HG02840 (cell line): ENCODE data around the gene NOS1AP.
"Not testable (repeated sequence)": the region's sequence is repeated elsewhere in the genome, so short reads cannot be mapped to it uniquely, and the experiment has no call there.

ENCODE experiments used
- ATAC-seq: cut with Tn5 transposase; IDR thresholded peaks from one replicate; pipeline ENCODE4 v1.9.1; 2021; ENCODE audit warnings: mild to moderate bottlenecking, moderate library complexity, moderate number of reproducible peaks; ENCODE audit not compliant: unreplicated experiment, low FRiP score

Gene NOS1AP

DNA sequence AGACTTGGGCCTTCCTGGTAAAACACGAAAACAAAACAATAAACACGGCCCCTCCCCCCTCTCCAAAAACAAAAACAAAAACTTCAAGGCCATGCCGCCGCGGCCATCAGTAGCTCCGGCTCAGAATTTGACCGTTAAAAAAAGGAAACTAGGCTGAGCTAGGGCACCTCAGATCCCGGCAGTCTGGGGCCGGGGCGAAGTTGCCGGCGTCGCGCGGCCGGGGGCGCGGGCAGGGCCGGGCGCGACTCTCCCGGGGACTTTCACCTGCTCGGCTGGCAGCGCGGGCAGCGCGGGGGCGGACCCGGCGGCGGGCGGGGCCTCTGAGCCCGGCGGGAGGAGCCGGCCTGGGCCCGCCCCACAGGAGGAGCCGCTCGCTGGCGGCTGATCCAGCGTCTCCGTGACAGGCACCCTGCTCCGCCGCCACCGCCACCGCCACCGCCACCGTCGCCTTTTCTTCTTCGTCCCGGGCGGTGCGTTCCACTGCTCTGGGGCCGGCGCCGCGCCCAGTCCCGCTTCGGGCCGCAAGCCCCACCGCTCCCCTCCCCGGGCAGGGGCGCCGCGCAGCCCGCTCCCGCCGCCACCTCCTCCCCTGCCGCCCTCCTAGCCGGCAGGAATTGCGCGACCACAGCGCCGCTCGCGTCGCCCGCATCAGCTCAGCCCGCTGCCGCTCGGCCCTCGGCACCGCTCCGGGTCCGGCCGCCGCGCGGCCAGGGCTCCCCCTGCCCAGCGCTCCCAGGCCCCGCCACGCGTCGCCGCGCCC is at the start of gene NOS1AP:
TSS of gene NOS1AP (plus strand) at position 358 of the 760 bp plus-strand sequence. CDS start 487 bp downstream, outside the sequence.
- peak; percentile 87 for ATAC-seq

DNA sequence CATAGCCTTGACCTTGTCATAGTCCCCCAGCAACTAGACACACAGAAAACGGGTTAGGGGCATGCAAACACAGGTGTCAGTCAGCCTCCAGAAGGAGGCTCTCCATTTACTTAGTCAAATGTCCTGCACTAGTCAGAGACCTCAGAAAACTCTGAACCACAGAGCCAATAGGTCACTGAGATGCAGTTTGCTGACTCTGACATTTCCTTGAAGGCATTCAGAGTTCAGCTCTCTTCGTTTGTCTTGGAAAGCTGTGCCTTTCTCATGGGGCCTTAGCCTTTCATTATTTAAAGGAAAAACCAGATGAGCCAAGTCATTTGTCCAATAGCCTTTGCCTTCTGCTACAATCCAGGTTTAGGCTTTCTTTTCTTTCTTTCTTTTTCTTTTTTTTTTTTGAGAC is 49.3 kb upstream of the NOS1AP start:
- no peak for ATAC-seq

DNA sequence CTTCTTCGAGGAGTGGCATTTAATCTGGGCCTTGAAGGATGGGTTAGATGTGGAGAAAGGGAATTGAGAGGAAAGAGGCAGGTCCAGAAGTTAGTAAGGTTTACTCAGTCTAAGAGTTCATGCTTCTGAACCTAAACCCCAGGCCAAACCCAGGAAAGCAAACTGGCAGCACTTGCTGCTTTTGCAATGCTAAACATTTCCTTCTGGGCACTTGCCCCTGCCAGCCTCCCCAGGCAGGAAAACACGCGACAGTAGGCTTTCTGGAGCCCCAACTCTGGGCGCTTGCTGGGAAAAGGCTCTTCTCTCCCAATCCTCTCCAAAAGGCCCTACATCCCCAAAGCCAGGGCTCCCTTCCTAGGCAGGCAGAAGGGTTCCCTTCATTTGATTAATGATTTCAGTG is 48.4 kb upstream of the NOS1AP start:
- no peak for ATAC-seq

DNA sequence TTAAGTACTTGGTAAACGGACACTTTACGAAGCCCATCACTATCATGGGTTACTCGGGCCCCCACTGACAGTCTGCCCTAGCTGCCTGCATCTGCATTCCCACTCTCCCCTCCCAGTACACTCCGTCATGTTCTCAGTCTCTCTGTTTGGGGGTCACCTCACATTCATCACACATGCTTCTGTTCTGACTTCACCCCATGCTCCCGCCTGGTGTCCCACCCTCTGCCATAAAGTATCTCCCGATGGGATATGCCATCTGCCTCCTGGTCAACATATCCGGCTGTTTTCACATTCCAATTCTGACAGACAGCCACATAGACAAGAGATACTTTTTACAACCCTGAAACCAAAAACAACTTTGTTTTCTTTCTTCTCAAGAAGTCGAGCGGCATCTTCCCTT is 46.9 kb upstream of the NOS1AP start:
- no peak for ATAC-seq

DNA sequence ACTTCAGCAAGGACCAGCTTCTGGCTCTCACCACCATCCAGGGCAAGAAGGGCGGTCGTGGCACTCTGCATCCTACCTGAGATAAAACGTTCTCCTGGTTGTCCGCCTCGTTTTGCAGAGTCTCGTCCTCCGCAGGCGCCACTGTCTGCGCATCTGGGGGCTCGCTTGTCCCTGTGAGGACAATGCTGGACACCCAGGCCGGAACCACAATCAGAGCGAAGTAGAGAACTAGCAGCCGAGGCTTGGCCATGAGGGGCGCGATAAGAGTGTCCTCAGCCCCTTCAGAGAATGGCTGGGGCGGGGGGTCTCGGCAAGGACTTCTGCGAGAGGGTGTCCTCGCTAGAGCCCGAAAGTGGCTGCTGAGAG is 46.3 kb upstream of the NOS1AP start:
- no peak for ATAC-seq

DNA sequence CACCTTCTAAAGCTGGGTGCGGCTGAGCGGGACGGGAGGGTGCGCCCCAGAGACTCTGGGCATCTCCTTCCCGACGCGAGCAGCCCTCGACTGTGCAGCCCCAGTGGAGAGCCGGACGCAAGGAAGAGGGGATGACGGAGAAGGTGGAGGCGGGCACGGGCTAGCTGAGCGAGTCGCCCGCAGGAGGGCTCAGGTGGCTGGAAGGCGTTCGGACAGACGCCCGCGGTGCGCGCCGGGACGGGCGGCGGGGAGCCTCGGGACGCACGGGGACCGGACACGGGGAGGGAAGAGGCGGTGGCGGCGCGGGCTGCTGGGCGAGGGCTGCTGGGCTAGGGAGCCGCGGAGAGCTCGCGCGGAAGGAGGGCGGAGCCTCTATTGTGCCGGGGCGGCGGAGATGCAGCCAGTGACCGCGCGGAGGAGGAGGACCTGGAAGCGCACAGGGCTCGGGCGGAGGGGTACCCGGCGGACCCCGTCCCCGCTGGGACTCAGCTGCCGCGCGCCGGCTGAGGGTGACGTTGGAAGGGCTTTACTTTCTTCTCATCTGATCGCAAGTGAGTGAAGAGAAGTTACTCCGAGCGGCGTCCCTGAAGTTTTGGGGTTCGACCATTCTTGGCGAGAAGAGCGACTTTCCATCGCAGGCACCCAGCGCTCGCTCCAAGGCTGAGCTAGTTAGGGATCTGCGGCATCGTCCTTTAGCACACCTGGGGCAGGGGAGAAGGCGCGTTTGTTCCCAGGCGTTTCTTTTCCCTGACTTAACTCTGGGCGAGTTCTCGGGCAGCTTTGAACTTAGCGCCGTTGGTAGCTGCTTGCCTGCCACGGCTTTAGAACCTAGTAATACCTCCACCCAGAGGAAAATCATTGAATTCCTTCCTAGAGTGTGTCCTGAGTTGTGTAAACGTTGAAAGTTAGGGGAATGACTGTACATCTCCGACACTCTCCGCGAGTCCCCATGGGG is 45.7 kb upstream of the NOS1AP start, which contains the start of gene OLFML2B:
TSS of gene OLFML2B (minus strand) at position 323 of the 955 bp plus-strand sequence. CDS start 439 bp downstream, outside the sequence.
- no peak for ATAC-seq

DNA sequence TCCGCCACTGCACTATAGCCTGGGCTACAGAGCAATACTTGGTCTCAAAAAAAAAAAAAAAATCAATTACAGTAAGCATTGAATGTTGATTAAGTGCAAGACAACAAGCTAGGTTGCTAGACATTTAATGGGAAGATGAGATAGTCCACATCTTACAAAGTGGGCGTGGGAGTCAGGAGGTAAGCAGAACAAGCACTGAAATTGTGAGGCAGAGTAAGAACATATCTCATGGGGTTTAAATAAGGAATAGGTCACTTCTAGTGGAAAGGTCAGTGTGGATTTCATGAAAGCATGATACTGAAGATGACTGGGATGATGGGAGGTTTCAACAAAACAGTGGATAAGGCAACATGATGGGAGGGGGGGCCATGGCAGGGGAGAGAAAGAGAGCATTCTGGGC is 44.0 kb upstream of the NOS1AP start:
- ATAC-seq: no peak

DNA sequence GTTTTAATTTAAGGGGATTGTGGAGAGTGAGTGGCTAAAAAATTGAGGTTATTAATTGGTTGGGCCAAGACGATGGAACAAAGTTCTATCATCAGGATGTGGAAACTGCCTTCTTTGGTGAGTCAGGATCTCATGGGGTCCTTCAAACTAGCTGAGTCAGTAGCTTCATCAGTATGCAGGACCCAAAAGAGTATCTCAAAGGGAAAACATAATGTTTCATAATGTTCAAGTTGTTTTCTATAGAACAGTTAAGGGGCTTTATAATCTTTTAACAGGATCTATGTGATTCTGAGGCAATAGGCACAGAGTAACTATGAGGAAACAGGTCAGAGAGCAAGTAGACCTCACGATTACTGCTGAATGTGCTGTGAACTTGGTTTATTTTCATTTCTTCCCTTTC is 42.6 kb upstream of the NOS1AP start:
- no peak for ATAC-seq

DNA sequence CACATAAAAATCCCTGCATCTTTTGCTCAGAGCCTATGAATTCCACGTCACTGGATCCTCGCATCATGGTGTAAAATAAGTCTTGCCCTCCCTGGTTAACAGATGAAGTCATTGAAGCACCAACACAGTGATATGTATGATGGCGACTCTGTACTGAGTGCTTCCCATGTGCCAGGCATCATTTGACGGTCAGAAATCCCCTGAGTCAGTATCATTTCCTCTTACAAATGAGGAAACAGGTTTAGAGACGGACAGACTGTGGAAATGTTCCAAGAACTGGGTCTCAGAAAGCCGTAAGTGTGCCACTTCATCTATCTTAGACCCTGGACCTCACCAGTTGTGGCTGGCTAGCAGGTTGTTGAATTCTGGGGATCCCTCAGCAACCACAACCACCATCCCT is 40.8 kb upstream of the NOS1AP start:
- ATAC-seq: no peak

DNA sequence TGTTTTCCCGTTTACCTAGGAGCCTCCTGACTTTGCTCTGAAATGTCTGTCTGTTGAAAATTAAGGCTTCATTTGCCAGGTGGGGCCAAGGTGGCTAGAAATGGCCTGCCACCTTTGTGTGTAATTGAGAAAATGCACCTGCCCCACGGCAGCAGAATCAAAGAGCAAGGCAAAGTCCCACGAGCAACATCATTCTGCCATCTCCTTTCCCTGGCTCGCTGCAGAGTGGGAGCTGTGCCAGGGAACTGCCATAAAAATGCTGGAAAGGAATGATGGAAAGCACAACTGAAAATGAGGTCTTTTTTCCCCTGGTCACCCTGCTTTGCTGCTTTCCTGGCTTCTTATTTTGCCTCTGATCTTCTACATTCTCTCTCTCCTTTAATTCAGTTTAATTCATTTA is 40.3 kb upstream of the NOS1AP start:
- no peak for ATAC-seq

DNA sequence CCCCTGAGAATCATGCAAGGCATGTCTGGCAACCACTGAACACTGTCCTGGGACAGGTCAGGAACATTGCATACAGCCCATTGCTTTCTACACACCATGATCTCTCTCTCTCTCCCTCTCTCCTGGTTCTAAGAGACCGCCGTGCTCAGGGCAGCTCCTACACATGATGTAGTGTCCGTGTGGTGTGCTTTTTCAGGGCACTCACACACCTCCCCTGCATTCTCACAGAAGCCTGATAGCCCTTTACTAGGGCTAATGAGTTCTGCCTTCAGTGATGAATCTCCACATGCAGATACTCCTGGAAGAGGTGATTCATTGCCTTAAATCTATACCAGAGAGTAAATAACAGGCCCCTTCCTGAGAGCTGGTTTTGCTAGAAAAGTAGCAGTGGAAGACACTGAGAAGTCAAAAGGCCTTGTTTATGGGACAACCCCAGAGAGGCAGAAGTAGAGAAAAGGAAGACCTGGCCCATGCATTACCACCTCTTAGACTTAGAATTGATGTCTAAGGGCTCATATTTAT is 38.7 kb upstream of the NOS1AP start:
- no peak for ATAC-seq

DNA sequence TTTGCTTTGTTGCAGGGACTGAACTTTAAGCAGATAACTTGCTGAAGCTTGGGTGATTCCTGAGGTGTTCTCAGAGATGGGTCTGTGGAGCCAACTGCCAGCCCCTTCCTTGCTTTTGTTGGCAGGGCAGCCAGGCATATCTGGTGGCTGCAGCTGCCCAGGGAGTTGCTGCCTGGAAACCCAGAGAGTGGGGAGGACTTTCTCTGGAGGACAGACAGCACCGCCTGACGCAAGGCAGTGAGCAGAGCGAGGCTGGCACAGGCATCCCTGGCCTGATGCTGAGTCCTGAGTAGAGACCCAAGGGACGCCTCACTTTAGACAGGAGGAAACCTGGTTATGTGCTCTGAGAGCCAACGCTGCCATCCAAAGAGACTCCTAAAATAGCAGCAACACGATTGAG is 36.1 kb upstream of the NOS1AP start:
- ATAC-seq: no peak

DNA sequence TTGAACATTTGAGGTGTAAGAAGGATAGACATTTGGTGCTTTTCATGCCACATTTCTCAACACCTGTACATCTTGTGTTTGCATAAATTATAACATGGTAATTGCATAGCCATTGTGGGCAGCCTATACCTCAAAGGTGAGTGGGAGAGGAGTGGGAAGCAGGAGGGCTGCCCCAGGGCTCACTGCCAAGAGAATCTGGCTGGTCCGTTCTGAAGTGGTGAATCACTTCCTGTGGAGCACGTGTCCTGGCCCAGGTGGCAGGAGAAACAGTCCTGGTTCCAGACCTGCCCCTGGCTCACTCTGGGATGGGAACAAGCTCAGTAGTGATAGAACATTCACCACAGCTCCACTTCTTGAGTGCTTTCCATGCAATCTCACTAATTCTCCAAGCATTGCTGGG is 34.2 kb upstream of the NOS1AP start:
- no peak for ATAC-seq

DNA sequence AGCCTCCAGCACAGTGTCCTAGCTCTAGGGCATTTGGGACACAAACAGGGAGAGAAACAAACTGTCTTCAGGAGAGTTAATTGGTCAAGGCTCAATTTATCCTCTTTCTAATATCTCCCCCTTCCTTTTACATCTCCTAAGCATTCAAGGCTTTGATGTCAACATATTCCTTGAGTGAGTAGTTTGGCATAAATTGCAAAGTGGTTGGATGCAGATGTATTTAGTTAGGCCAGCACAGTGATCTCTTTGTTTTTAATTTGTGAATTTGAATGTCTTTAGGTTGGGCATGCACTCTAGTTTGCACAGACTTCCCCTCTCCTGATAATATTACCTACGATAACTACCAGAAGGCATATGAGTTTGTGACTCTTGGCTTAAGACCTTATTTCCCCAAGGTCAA is 33.3 kb upstream of the NOS1AP start:
- ATAC-seq: no peak

DNA sequence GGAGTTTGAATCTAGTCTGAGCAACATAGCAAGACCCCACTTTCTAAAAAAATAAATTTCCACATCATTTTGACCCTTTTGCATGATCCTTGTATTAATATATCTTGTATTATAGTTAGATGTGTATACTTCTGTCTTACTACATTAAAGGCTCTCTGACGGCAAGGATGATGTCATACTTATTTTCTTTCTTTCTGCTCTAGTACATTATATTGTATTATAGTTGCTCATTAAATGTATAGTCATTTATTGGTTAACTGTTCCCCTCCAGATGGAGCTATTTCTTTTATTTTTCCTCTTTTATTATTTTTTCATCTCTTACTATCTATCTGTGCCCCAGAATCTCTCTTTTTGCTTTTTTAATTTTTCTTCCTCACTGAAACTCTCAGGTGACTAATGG is 30.9 kb upstream of the NOS1AP start:
- no peak for ATAC-seq

DNA sequence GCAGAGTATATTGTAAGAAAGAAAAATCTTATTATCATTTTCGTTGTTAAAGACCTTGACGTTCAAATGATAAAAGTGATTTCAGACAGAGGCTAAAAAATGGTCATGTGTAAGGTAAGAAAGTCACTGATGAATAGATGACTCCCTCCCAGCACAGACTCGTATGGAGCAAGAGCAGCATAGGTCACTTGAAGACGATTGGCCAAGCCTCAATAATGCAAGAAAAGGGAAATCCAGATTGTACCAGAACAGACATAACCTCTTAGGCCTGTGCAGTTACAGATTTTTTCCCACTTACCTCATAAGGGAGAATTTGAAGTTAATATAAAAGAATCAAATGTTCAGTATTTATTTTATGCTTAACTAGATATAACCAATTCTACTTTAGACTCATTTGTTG is 29.5 kb upstream of the NOS1AP start:
- ATAC-seq: no peak

DNA sequence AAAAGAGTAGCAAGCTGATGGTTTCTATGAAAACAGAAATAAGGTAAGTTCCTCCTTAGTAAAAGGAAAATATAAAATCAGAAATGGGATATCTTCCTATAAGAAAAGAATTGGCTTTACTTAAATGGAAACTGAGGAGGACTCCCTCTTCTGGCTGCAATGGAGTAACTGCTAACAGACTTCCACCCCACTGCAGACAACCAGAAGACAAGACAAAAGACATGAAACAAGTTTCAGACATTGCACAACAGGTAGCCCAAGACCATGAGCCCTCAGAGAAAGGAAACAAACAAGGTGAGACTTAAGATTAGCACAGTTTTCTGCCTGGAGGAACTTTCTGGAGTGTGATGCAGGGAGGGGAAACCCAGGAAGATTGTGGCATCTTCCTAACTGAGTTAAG is 28.8 kb upstream of the NOS1AP start:
- no peak for ATAC-seq

DNA sequence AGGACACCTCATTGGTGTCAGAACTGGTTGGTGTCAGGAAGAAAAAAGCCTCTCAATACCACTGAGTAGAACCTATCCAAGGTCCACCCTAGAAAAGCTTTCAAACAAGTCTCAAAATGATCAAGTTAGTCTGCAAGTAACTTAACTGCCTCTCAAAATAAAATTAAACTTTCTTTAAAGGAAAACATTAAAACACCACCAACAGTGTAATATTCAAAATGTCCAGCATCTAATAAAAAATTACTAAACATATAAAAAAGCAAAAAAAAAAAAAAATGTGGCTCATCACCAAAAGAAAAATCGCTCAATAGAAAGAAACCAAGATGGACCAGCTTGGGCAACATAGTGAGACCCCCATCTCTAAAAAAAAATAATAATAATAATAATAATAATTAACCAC is 27.1 kb upstream of the NOS1AP start:
- ATAC-seq: no peak

DNA sequence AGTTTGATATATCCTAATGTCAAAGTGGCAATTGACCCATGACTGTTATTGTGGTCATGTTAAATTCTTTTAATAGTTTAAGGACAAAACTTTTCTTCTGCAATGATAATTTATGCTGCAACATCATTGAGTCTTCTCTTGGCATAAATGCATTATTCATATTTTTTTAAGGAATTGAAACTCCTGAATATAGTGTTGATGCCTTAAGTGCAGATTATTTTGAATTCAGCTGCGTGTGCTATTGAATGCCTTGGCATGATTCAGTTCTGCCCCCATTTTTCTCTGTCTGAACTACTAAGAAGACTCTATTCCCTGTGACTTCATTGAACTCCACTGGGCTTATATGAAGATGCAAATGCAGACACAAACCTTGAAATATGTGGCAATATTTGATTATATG is 22.6 kb upstream of the NOS1AP start:
- ATAC-seq: no peak

DNA sequence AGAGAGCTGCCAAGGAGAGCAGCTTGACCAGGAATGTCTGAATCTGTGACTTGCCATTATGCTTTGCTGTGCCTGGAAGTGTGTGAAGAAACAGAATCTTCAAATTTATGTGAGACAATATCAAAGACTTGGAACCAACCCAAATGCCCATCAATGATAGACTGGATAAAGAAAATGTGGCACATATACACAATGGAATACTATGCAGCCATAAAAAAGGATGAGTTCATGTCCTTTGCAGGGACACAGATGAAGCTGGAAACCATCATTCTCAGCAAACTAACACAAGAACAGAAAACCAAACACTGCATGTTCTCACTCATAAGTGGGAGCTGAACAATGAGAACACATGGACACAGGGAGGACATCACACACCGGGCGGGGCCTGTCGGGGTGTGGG is 15.5 kb upstream of the NOS1AP start:
- not testable (repeated sequence) for ATAC-seq

DNA sequence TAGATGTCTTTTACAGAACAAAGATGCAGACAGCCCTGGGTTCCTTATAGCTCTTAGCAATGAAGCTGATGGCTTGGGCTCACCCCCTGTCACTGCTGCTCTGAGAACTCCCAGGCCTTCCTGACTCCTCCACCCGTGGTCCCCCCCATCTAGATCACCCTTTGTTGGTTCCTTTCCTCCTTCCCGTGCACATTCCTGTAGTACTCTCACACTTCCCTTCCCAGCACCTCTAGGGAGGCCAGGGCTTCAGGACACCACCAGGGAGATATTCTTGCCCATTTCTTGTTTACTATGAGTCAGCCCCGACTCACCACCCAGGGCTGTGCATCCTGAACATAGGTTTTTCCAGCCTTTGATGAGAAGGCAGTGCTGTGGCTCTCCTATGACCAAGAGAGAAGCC is 14.4 kb upstream of the NOS1AP start:
- ATAC-seq: no peak
